Measurements from ENCODE around the gene TNFAIP8L1. TPM values are rescaled to one million over a fixed set of nuclear protein-coding genes. Genes with fewer than 3 reads are reported as not detected.
A peak's percentile ranks its signal among the peaks of the same experiment; 100 is the strongest.

TNFAIP8L1 gene
- total RNA-seq, 1 donor from 2014 or later, result 8.2 TPM

GRCh38 chr19:4619668-4620294 is 19.5 kb upstream of the TNFAIP8L1 start:
- H4K20me1 ChIP-seq (ENCODE audit: low read depth), result no peaks in the 10 kb centered on the region
- H3K27me3 Mint-ChIP-seq (ENCODE audit: insufficient read depth, low read depth), result no peaks in the 10 kb centered on the region
- H3K4me1 Mint-ChIP-seq, result peaks cover 30% of the 10 kb centered on the region
- no peaks in the 10 kb centered on the region for H3K27me3 ChIP-seq
- no peaks in the 10 kb centered on the region for H3K9me3 Mint-ChIP-seq
- H3K4me2 ChIP-seq, result no peak overlapping the region
- DNase-seq (ENCODE audit: low spot score), result no peak
- no peak overlapping the region for H3K4me3 Mint-ChIP-seq
- no peak overlapping the region for H3K27ac Mint-ChIP-seq
- TF ChIP-seq EZH2phosphoT487 (IDR thresholded peaks at IDR 0.05), result no peak
- TF ChIP-seq, protein P1, sequence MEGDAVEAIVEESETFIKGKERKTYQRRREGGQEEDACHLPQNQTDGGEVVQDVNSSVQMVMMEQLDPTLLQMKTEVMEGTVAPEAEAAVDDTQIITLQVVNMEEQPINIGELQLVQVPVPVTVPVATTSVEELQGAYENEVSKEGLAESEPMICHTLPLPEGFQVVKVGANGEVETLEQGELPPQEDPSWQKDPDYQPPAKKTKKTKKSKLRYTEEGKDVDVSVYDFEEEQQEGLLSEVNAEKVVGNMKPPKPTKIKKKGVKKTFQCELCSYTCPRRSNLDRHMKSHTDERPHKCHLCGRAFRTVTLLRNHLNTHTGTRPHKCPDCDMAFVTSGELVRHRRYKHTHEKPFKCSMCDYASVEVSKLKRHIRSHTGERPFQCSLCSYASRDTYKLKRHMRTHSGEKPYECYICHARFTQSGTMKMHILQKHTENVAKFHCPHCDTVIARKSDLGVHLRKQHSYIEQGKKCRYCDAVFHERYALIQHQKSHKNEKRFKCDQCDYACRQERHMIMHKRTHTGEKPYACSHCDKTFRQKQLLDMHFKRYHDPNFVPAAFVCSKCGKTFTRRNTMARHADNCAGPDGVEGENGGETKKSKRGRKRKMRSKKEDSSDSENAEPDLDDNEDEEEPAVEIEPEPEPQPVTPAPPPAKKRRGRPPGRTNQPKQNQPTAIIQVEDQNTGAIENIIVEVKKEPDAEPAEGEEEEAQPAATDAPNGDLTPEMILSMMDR (IDR thresholded peaks at IDR 0.05), result peak; percentile 6
- H3K4me1 ChIP-seq, result peaks cover 5% of the 10 kb centered on the region
- H3K79me2 ChIP-seq (ENCODE audit: low read depth), result no peaks in the 10 kb centered on the region
- H3K9me3 ChIP-seq (ENCODE audit: low read depth), result no peaks in the 10 kb centered on the region
- H3K27ac ChIP-seq, result no peak overlapping the region
- no peaks in the 10 kb centered on the region for H3K36me3 Mint-ChIP-seq
- no peaks in the 10 kb centered on the region for H3K36me3 ChIP-seq
- H3F3A ChIP-seq (ENCODE audit: low read depth), result peaks cover 11% of the 10 kb centered on the region
- no peak overlapping the region for H3K4me3 ChIP-seq
- no peak overlapping the region for H2AFZ ChIP-seq (replicated peaks)
- no peak overlapping the region for H3K9ac ChIP-seq

DNA sequence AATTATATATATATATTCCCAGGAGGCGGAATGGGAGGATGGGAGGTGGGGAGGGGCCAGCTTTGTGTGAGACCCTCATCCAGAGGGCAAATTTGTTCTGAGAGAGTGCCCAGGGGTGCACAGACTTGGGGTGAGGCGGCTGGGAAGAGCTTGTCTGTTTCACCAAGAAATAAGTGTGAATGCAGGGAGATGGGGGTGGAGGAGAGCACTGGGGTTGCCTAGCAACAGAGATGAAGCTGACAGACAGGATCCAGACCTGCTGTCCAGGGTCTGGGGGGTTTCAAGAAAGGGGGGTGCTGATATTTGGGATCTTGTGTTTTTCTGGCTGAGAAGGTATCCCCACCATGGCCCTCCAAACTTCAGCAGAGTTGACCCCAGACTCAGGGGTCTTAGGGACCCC is 18.6 kb upstream of the TNFAIP8L1 start:
- Histone ChIP-seq H4K20me1 (ENCODE audit: low read depth) (no peaks in the 10 kb centered on the region), H3K27ac (no peak overlapping the region), H3K4me2 (no peak overlapping the region), H3K79me2 (ENCODE audit: low read depth) (no peaks in the 10 kb centered on the region), H3K27me3 (no peaks in the 10 kb centered on the region), H3F3A (ENCODE audit: low read depth) (peaks cover 16% of the 10 kb centered on the region), H2AFZ (replicated peaks) (no peak overlapping the region), H3K4me3 (no peak overlapping the region), H3K9ac (no peak overlapping the region), H3K9me3 (ENCODE audit: low read depth) (no peaks in the 10 kb centered on the region), H3K36me3 (no peaks in the 10 kb centered on the region), H3K4me1 (peaks cover 5% of the 10 kb centered on the region)
- Mint-ChIP-seq H3K9me3 (no peaks in the 10 kb centered on the region), H3K27ac (no peak overlapping the region), H3K4me1 (peaks cover 28% of the 10 kb centered on the region), H3K27me3 (ENCODE audit: insufficient read depth, low read depth) (peaks cover under 1% of the 10 kb centered on the region), H3K36me3 (no peaks in the 10 kb centered on the region), H3K4me3 (peak overlapping the region; percentile 64)
- TF ChIP-seq EZH2phosphoT487 (IDR thresholded peaks at IDR 0.05), result no peak
- no peak for DNase-seq (ENCODE audit: low spot score)

- Histone ChIP-seq H3K4me1 (peaks cover 5% of the 10 kb centered on the region), H3K4me2 (no peak overlapping the region), H3K4me3 (no peak overlapping the region), H3K79me2 (ENCODE audit: low read depth) (no peaks in the 10 kb centered on the region), H3K27ac (no peak overlapping the region), H3F3A (ENCODE audit: low read depth) (peaks cover 16% of the 10 kb centered on the region), H4K20me1 (ENCODE audit: low read depth) (no peaks in the 10 kb centered on the region), H3K9ac (no peak overlapping the region), H3K9me3 (ENCODE audit: low read depth) (no peaks in the 10 kb centered on the region), H3K36me3 (no peaks in the 10 kb centered on the region), H3K27me3 (no peaks in the 10 kb centered on the region), H2AFZ (replicated peaks) (no peak overlapping the region)
- Mint-ChIP-seq H3K4me3 (no peak overlapping the region), H3K27ac (no peak overlapping the region), H3K9me3 (no peaks in the 10 kb centered on the region), H3K27me3 (ENCODE audit: insufficient read depth, low read depth) (peaks cover 4% of the 10 kb centered on the region), H3K36me3 (no peaks in the 10 kb centered on the region), H3K4me1 (peaks cover 25% of the 10 kb centered on the region)
- TF ChIP-seq EZH2phosphoT487 (IDR thresholded peaks at IDR 0.05) (no peak), EZH2 (IDR thresholded peaks at IDR 0.05) (no peak)
- TF ChIP-seq, protein P1 (IDR thresholded peaks at IDR 0.05), result peak; percentile 14
- DNase-seq (ENCODE audit: low spot score), result no peak
These were observed 16.5 kb upstream of the TNFAIP8L1 start for GRCh38 chr19:4622695-4623421.

- no peak overlapping the region for H3K4me3 ChIP-seq
- no peak for DNase-seq (ENCODE audit: low spot score)
- H3K9me3 ChIP-seq (ENCODE audit: low read depth), result no peaks in the 10 kb centered on the region
- H3K36me3 ChIP-seq, result no peaks in the 10 kb centered on the region
- H3K9me3 Mint-ChIP-seq, result no peaks in the 10 kb centered on the region
- H2AFZ ChIP-seq (replicated peaks), result peak overlapping the region; percentile 36
- peaks cover 16% of the 10 kb centered on the region for H3F3A ChIP-seq (ENCODE audit: low read depth)
- no peak for TF ChIP-seq EZH2 (IDR thresholded peaks at IDR 0.05)
- TF ChIP-seq, protein P1 (IDR thresholded peaks at IDR 0.05), result no peak
- TF ChIP-seq EZH2phosphoT487 (IDR thresholded peaks at IDR 0.05), result no peak
- H3K4me2 ChIP-seq, result no peak overlapping the region
- peaks cover 5% of the 10 kb centered on the region for H3K4me1 ChIP-seq
- peak overlapping the region; percentile 42 for H3K27ac Mint-ChIP-seq
- H3K27me3 ChIP-seq, result no peaks in the 10 kb centered on the region
- H3K4me1 Mint-ChIP-seq, result peaks cover 25% of the 10 kb centered on the region
- H3K27me3 Mint-ChIP-seq (ENCODE audit: insufficient read depth, low read depth), result peaks cover 6% of the 10 kb centered on the region
- no peaks in the 10 kb centered on the region for H3K79me2 ChIP-seq (ENCODE audit: low read depth)
- no peak overlapping the region for H3K9ac ChIP-seq
- H3K4me3 Mint-ChIP-seq, result no peak overlapping the region
- no peaks in the 10 kb centered on the region for H4K20me1 ChIP-seq (ENCODE audit: low read depth)
- no peaks in the 10 kb centered on the region for H3K36me3 Mint-ChIP-seq
- H3K27ac ChIP-seq, result no peak overlapping the region
These were observed 15.0 kb upstream of the TNFAIP8L1 start for GRCh38 chr19:4624301-4624700.

Data from neural progenitor cell (in vitro differentiated cells).